Mesendoderm (in vitro differentiated cells): ENCODE data around the gene APC2.

Source experiments
- DNase-seq: peaks from one replicate; pipeline ENCODE4 v3.0.0; 2013
- H2AK5ac ChIP-seq: 2 replicates; pipeline ENCODE4 v1.6.1; 2013; ENCODE audit warnings: low read length, inconsistent platforms
- H2BK120ac ChIP-seq: 2 replicates; pipeline ENCODE4 v1.6.1; 2013; ENCODE audit warnings: low read depth, mild to moderate bottlenecking, low read length, moderate library complexity, mixed read lengths
- H2BK15ac ChIP-seq: replicated peaks from 2 replicates; pipeline ENCODE4 v1.6.1; 2013; ENCODE audit warnings: low read depth, mild to moderate bottlenecking, moderate library complexity
- H2BK5ac ChIP-seq: 2 replicates; pipeline ENCODE4 v1.6.1; 2013; ENCODE audit warnings: low read length, inconsistent platforms
- H3K18ac ChIP-seq: 2 replicates; pipeline ENCODE4 v1.6.1; 2013; ENCODE audit warnings: mild to moderate bottlenecking, low read length, mixed read lengths
- H3K23ac ChIP-seq: one replicate; pipeline ENCODE4 v1.6.1; 2013; ENCODE audit warnings: low read length
- H3K27ac ChIP-seq: 2 replicates; pipeline ENCODE4 v1.5.1; 2013; ENCODE audit warnings: low read depth, mild to moderate bottlenecking, inconsistent platforms, low read length, moderate library complexity
- H3K27me3 ChIP-seq: 2 replicates; pipeline ENCODE4 v1.6.1; 2013; ENCODE audit warnings: low read length, control low read depth, mild to moderate bottlenecking, inconsistent platforms; ENCODE audit not compliant: insufficient read depth, poor library complexity
- H3K36me3 ChIP-seq: 2 replicates; pipeline ENCODE4 v1.6.1; 2013; ENCODE audit warnings: low read length, inconsistent platforms; ENCODE audit not compliant: control insufficient read depth, insufficient read depth
- H3K4ac ChIP-seq: one replicate; pipeline ENCODE4 v1.6.1; 2013; ENCODE audit warnings: low read depth, mild to moderate bottlenecking, low read length, moderate library complexity
- H3K4me1 ChIP-seq: 2 replicates; pipeline ENCODE4 v1.6.1; 2013; ENCODE audit warnings: low read depth, low read length, inconsistent platforms; ENCODE audit not compliant: control insufficient read depth
- H3K4me2 ChIP-seq: 2 replicates; pipeline ENCODE4 v1.6.1; 2013; ENCODE audit warnings: low read length
- H3K4me3 ChIP-seq: 2 replicates; pipeline ENCODE4 v1.5.1; 2013; ENCODE audit warnings: mild to moderate bottlenecking, low read length
- H3K56ac ChIP-seq: one replicate; pipeline ENCODE4 v1.6.1; 2013; ENCODE audit warnings: low read length
- H3K79me1 ChIP-seq: 2 replicates; pipeline ENCODE4 v1.6.1; 2013; ENCODE audit warnings: low read length, inconsistent platforms
- H3K79me2 ChIP-seq: 2 replicates; pipeline ENCODE4 v1.6.1; 2013; ENCODE audit warnings: mild to moderate bottlenecking, low read length; ENCODE audit not compliant: control insufficient read depth, insufficient read depth
- H3K9ac ChIP-seq: 2 replicates; pipeline ENCODE4 v1.6.1; 2013; ENCODE audit warnings: low read length, inconsistent platforms
- H4K5ac ChIP-seq: one replicate; pipeline ENCODE4 v1.6.1; 2013; ENCODE audit warnings: low read length
- H4K8ac ChIP-seq: one replicate; pipeline ENCODE4 v1.6.1; 2013; ENCODE audit warnings: low read depth, mild to moderate bottlenecking, control low read depth, low read length, moderate library complexity
- WGBS: extraction: QIAGEN DNeasy Blood & Tissue Kit; methylation state at CpG from one replicate; pipeline ENCODE4 v1.1.7; 2013; ENCODE audit warnings: low lambda C conversion rate, missing lambda C conversion rate; ENCODE audit not compliant: insufficient coverage; ENCODE audit errors: extremely low coverage; 5-methylcytosine and 5-hydroxymethylcytosine counted together

The APC2 gene

GRCh38 chr19:1482361-1483130 is 32.6 kb downstream of the APC2 start:
- no peak for DNase-seq
- WGBS: no CpG with 5 or more reads among the region's 37 CpGs
- Histone ChIP-seq H3K79me2 (peaks cover 2% of the 10 kb centered on the region), H3K4me3 (no peak overlapping the region), H3K4ac (no peak overlapping the region), H3K18ac (no peak overlapping the region), H3K9ac (no peak overlapping the region), H4K5ac (no peak overlapping the region), H3K4me2 (no peak overlapping the region), H3K56ac (no peak overlapping the region), H3K27me3 (no peaks in the 10 kb centered on the region), H2BK15ac (no peak overlapping the region), H2BK5ac (no peak overlapping the region), H3K4me1 (no peaks in the 10 kb centered on the region), H3K36me3 (no peaks in the 10 kb centered on the region), H2AK5ac (no peak overlapping the region), H3K27ac (no peak overlapping the region), H4K8ac (no peak overlapping the region), H3K79me1 (peaks cover 3% of the 10 kb centered on the region), H2BK120ac (no peak overlapping the region), H3K23ac (no peak overlapping the region)

DNA sequence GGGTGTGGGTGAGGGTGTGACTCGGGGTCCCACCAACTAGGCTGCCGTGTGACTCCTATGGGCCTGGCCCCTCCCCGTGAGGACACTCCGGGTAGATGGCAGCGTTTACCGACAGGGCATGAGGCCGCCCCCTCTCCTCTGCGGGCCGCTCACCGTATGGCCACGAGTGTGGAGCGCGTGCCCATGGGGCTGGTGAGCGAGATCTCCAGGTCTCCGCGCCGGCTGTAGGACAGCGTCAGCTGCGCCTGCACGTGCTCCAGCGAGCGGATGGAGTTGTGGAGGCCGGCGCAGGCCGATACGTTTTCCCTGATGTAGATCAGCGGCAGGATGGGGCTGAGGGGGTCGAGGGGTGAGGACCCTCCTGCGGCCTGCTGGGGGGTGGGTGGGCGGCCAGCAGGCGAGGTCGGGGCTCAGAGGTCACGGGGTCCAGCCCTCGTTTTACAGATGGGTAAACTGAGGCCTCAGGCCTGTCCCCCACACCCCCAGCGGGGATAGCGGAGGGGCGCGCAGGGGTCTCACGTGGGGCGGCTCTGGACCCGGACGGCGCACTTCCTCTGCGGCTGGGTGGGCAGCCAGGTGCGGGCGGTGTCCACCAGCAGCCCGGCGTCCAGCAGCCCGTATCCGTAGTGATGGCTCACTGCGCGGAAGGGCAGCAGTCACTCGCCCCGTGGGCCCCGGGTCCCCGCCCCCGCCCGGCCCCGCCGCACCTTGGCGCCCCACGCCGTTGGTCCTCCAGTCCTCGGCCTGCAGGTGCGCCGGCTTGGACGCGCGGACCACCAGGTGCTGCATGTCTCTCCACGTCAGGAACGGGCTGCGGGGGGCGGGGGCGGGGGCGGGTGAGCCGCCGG is 33.4 kb downstream of the APC2 start:
- DNase-seq: no peak
- H2BK15ac ChIP-seq: no peak overlapping the region
- H3K79me1 ChIP-seq: peaks cover 3% of the 10 kb centered on the region
- H3K27ac ChIP-seq: no peak overlapping the region
- H3K4me1 ChIP-seq: no peaks in the 10 kb centered on the region
- no peak overlapping the region for H3K4me2 ChIP-seq
- no peak overlapping the region for H4K5ac ChIP-seq
- H4K8ac ChIP-seq: no peak overlapping the region
- H3K18ac ChIP-seq: no peak overlapping the region
- H3K4me3 ChIP-seq: no peak overlapping the region
- no peaks in the 10 kb centered on the region for H3K36me3 ChIP-seq
- H3K4ac ChIP-seq: no peak overlapping the region
- no CpG with 5 or more reads among the region's 77 CpGs for WGBS
- H3K79me2 ChIP-seq: peaks cover 2% of the 10 kb centered on the region
- H2AK5ac ChIP-seq: no peak overlapping the region
- H2BK120ac ChIP-seq: no peak overlapping the region
- no peak overlapping the region for H3K56ac ChIP-seq
- H3K23ac ChIP-seq: no peak overlapping the region
- H3K27me3 ChIP-seq: no peaks in the 10 kb centered on the region
- H3K9ac ChIP-seq: no peak overlapping the region
- no peak overlapping the region for H2BK5ac ChIP-seq

DNA sequence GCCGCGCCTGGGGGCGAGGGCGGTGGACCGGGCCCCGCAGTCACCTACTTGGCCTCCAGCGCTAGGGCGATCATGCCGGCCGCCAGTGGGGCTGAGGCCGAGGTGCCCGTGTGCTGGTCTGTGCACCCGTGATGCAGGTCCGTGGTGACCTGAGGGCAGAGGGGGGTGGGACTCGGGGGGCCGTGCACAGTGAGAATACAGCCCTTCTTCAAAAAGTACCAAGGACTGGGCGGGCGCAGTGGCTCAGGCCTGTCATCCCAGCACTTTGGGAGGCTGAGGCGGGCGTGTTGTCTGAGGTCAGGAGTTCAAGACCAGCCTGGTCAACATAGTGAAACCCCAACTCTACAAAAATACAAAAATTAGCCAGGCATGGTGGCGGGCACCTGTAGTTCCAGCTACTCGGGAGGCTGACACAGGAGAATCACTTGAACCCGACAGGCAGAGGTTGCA is 34.1 kb downstream of the APC2 start:
- WGBS: no CpG with 5 or more reads among the region's 23 CpGs
- no peak overlapping the region for H3K23ac ChIP-seq
- no peak overlapping the region for H2BK5ac ChIP-seq
- no peak overlapping the region for H3K4me3 ChIP-seq
- no peak overlapping the region for H3K56ac ChIP-seq
- H3K27ac ChIP-seq: no peak overlapping the region
- no peak overlapping the region for H4K8ac ChIP-seq
- H3K79me1 ChIP-seq: no peaks in the 10 kb centered on the region
- no peak overlapping the region for H3K9ac ChIP-seq
- no peaks in the 10 kb centered on the region for H3K79me2 ChIP-seq
- no peaks in the 10 kb centered on the region for H3K36me3 ChIP-seq
- no peak for DNase-seq
- H4K5ac ChIP-seq: no peak overlapping the region
- H3K4me2 ChIP-seq: no peak overlapping the region
- H3K4me1 ChIP-seq: no peaks in the 10 kb centered on the region
- H2BK120ac ChIP-seq: no peak overlapping the region
- H3K27me3 ChIP-seq: no peaks in the 10 kb centered on the region
- no peak overlapping the region for H2BK15ac ChIP-seq
- no peak overlapping the region for H3K18ac ChIP-seq
- H2AK5ac ChIP-seq: no peak overlapping the region
- H3K4ac ChIP-seq: no peak overlapping the region

DNA sequence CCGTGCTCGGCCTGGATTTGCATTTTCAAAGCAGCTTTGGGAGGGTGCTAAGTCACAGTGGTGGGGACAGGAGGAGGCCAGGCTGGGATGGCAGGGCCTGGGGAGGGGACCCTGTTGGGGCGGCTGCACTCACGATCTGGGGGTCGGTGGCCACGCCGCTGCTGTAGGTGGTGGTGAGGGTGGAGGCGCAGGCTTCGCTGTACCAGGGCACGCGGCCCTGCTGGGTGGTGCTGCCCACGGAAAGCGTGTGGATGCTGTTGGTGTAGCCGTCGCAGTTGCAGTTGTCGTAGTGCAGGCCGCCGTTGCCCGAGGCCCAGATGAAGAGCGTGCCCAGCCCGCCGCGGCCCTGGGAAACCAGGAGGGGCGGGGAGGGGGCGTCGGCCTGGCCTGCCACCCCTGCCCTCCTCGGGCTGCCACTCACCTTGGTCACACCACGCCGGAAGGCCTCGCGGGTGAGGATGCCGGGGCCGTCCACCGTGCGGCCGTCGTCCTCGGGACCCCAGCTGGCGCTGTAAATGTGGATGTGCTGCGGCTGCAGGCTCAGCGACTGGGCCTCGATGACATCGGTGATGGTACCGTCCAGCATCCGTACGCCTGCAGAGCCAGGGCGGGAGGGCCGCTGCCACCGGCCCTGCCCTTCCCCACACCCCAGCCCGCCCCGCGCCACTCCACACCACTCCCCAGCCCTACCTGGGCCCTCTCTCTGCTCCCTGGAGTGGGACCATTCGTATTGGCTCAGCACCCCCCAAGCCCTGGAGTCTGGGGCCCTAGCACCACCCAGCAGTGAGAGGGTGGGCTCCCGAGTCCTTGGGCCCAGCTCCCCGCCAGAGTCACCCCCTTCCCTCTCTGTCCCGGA is 37.0 kb downstream of the APC2 start:
- no peak for DNase-seq
- Histone ChIP-seq H3K27me3 (peaks cover 4% of the 10 kb centered on the region), H3K4me3 (no peak overlapping the region), H3K36me3 (no peaks in the 10 kb centered on the region), H3K23ac (no peak overlapping the region), H2AK5ac (no peak overlapping the region), H3K9ac (no peak overlapping the region), H3K56ac (no peak overlapping the region), H3K18ac (no peak overlapping the region), H3K4ac (no peak overlapping the region), H3K79me2 (no peaks in the 10 kb centered on the region), H2BK15ac (no peak overlapping the region), H3K79me1 (no peaks in the 10 kb centered on the region), H3K27ac (no peak overlapping the region), H2BK5ac (no peak overlapping the region), H4K5ac (no peak overlapping the region), H2BK120ac (no peak overlapping the region), H3K4me2 (no peak overlapping the region), H4K8ac (no peak overlapping the region), H3K4me1 (no peaks in the 10 kb centered on the region)
- WGBS: no CpG with 5 or more reads among the region's 56 CpGs

DNA sequence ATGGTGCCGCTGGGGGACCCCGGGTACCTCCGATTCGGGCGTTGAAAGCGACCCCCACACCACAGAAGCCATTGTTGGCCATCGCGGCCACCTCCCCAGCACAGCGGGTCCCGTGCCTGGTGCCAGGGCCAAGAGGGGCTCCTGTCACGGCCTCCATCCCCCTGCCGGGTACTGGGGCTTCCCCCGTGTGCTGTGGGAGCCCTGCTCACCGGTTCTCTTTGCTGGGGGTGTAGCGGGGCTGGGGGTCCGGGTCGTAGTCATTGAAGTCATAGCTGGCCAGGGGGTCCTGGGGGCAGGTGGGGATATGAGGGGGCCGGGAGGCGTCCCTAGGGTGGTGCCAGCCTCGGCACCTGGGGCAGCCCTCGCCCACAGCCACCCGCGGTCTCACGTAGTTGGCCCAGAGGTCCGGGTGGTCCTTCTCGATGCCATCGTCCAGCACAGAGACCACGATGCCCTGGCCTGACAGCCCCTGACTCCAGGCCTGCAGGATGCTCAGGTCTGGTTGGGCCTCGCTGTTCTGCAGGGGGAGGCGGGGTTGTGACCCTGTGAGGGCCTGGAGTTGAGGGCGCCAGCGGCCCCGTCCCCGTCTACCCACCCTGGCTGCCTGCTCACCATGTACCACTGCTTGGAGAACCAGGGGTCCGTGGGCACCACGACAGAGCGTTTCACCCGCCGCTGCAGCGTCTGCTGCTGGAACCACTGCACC is 37.8 kb downstream of the APC2 start:
- no peaks in the 10 kb centered on the region for H3K79me2 ChIP-seq
- no peak overlapping the region for H2BK15ac ChIP-seq
- H2AK5ac ChIP-seq: no peak overlapping the region
- H3K4me3 ChIP-seq: no peak overlapping the region
- H3K23ac ChIP-seq: no peak overlapping the region
- no peak overlapping the region for H3K27ac ChIP-seq
- no peak overlapping the region for H2BK5ac ChIP-seq
- H3K79me1 ChIP-seq: no peaks in the 10 kb centered on the region
- no peak overlapping the region for H3K9ac ChIP-seq
- no peak overlapping the region for H4K5ac ChIP-seq
- H3K4me2 ChIP-seq: no peak overlapping the region
- no peaks in the 10 kb centered on the region for H3K36me3 ChIP-seq
- H2BK120ac ChIP-seq: no peak overlapping the region
- no peak overlapping the region for H3K4ac ChIP-seq
- DNase-seq: no peak
- no CpG with 5 or more reads among the region's 40 CpGs for WGBS
- no peak overlapping the region for H3K56ac ChIP-seq
- H4K8ac ChIP-seq: no peak overlapping the region
- H3K27me3 ChIP-seq: peaks cover 4% of the 10 kb centered on the region
- H3K18ac ChIP-seq: no peak overlapping the region
- H3K4me1 ChIP-seq: no peaks in the 10 kb centered on the region
